NB4 (cell line): ENCODE measurements around the gene NEU4.

ENCODE experiments used
- CTCF ChIP-seq: IDR thresholded peaks from one replicate; pipeline ENCODE4 v1.5.1; 2012; ENCODE audit warnings: low read depth, low read length
- MYC ChIP-seq: IDR thresholded peaks from 2 replicates; pipeline ENCODE4 v1.6.1; 2011; ENCODE audit warnings: low read depth, low read length

GRCh38 chr2:241794250-241794823, 14.7 kb upstream of the NEU4 start:
- TF ChIP-seq CTCF (no peak), MYC (no peak)
